HCT116 (cell line): ENCODE measurements around the gene CCNB3.

Experiments
- CTCF ChIP-seq, 3 experiments: fragments of 200-600 bp in 1 of 3; sonication (generic) in 1 of 3; IDR thresholded peaks in 2 of 3; conservative IDR thresholded peaks in 1 of 3; 2 replicates each; pipeline ENCODE4 v1.5.1; 2012 to 2017; ENCODE audit warnings: low read depth in 2 of 3, low read length in 2 of 3, antibody characterized with exemption in 1 of 3, borderline replicate concordance in 1 of 3, control low read depth in 1 of 3, mild to moderate bottlenecking in 1 of 3, mixed read lengths in 1 of 3, mixed run types in 1 of 3, moderate library complexity in 1 of 3; ENCODE audit not compliant: insufficient read depth in 1 of 3
- EZH2 ChIP-seq: fragments of 200-600 bp; sonication (generic); IDR thresholded peaks from 2 replicates; pipeline ENCODE4 v1.6.1; 2017; ENCODE audit warnings: antibody characterized with exemption, mixed run types
- SP1 ChIP-seq: IDR thresholded peaks from 2 replicates; pipeline ENCODE4 v1.6.1; 2012; ENCODE audit warnings: low read depth

GRCh38 chrX:50183891-50184290, 20.7 kb upstream of the CCNB3 start:
- TF ChIP-seq EZH2 (no peak), SP1 (no peak), CTCF (IDR thresholded peaks at IDR 0.05 in 2 of 3, conservative IDR thresholded peaks at IDR 0.05 in 1 of 3; ENCODE audit: borderline replicate concordance in 1 of 3, insufficient read depth in 1 of 3, low read depth in 2 of 3, low read length in 2 of 3) (no peak)
